PC-3 (cell line): ENCODE results near the gene PRPF4. TPM values are rescaled to one million over a fixed set of nuclear protein-coding genes. Genes with fewer than 3 reads are reported as not detected.
A peak's percentile ranks its signal among the peaks of the same experiment; 100 is the strongest.

Source experiments
- ATAC-seq: fragments of 200-7000 bp; cut with Tn5 transposase; 2 replicates; pipeline ENCODE4 v1.9.1; 2020; ENCODE audit warnings: mild to moderate bottlenecking, moderate library complexity
- BruUV-seq: library from RNA; stranded (reverse); fragments of 400-500 nt; replicated peaks from 2 replicates; lab custom pipeline; 2021; lab: Mats Ljungman, UMichigan
- CTCF ChIA-PET: fragments of 300-600 bp; sonication (Branson Sonifier 250); formaldehyde crosslinking; loops from one replicate; lab custom pipeline; 2022; ENCODE audit warnings: antibody characterized with exemption; lab: Charles Lee
- POLR2A ChIA-PET: fragments of 300-600 bp; sonication (Branson Sonifier 250); formaldehyde crosslinking; loops from one replicate; lab custom pipeline; 2022; ENCODE audit warnings: antibody characterized with exemption; ENCODE audit not compliant: unreplicated experiment; lab: Charles Lee
- DNase-seq: peaks from one replicate; pipeline ENCODE4 v3.0.0-alpha.2; 2015
- H2AFZ ChIP-seq: fragments of 300-600 bp; sonication (generic); 2 replicates; pipeline ENCODE4 v1.6.0; 2016; ENCODE audit warnings: antibody characterized with exemption, low read length
- H3F3A ChIP-seq: fragments of 300-600 bp; sonication (generic); one replicate; pipeline ENCODE4 v1.6.0; 2017; ENCODE audit warnings: antibody characterized with exemption, low read length, control low read depth, mild to moderate bottlenecking; ENCODE audit not compliant: unreplicated experiment
- H3K27ac ChIP-seq: fragments of 300-600 bp; sonication (generic); 2 replicates; pipeline ENCODE4 v1.5.1; 2016; ENCODE audit warnings: mild to moderate bottlenecking, low read length
- H3K27me3 ChIP-seq: fragments of 300-600 bp; sonication (generic); 2 replicates; pipeline ENCODE4 v1.6.1; 2016; ENCODE audit warnings: low read length, mixed read lengths
- H3K36me3 ChIP-seq: fragments of 300-600 bp; sonication (generic); 2 replicates; pipeline ENCODE4 v1.6.1; 2016; ENCODE audit warnings: low read depth, mixed run types, low read length, mixed read lengths
- H3K4me1 ChIP-seq: fragments of 300-600 bp; sonication (generic); 2 replicates; pipeline ENCODE4 v1.5.1; 2016; ENCODE audit warnings: low read length; ENCODE audit not compliant: insufficient read depth
- H3K4me2 ChIP-seq: fragments of 300-600 bp; sonication (generic); 2 replicates; pipeline ENCODE4 v1.6.0; 2016; ENCODE audit warnings: low read length
- H3K4me3 ChIP-seq: fragments of 300-600 bp; sonication (generic); 2 replicates; pipeline ENCODE4 v1.5.1; 2016; ENCODE audit warnings: mild to moderate bottlenecking, low read length, mixed read lengths
- H3K79me2 ChIP-seq: fragments of 300-600 bp; sonication (generic); 2 replicates; pipeline ENCODE4 v1.6.1; 2017; ENCODE audit warnings: low read length, mixed read lengths
- H3K9ac ChIP-seq: fragments of 300-600 bp; sonication (generic); 2 replicates; pipeline ENCODE4 v1.6.0; 2016; ENCODE audit warnings: mild to moderate bottlenecking, low read length
- H3K9me2 ChIP-seq: fragments of 300-600 bp; sonication (generic); replicated peaks from 2 replicates; pipeline ENCODE4 v1.6.1; 2016; ENCODE audit warnings: mixed run types, low read length, mixed read lengths
- H3K9me3 ChIP-seq: fragments of 300-600 bp; sonication (generic); 2 replicates; pipeline ENCODE4 v1.6.1; 2016; ENCODE audit warnings: low read length, mixed read lengths
- H4K20me1 ChIP-seq: fragments of 300-600 bp; sonication (generic); 2 replicates; pipeline ENCODE4 v1.6.1; 2016; ENCODE audit warnings: low read length, mixed read lengths
- EZH2 ChIP-seq: fragments of 300-600 bp; sonication (generic); IDR thresholded peaks from one replicate; pipeline ENCODE4 v1.6.1; 2017; ENCODE audit warnings: antibody characterized with exemption, mild to moderate bottlenecking, low read length; ENCODE audit not compliant: unreplicated experiment
- EZH2phosphoT487 ChIP-seq: fragments of 300-600 bp; sonication (generic); IDR thresholded peaks from 2 replicates; pipeline ENCODE4 v1.6.1; 2018; ENCODE audit warnings: mild to moderate bottlenecking, antibody characterized with exemption, low read length, borderline replicate concordance
- intact Hi-C: fragments of 100-400 bp; cut with micrococcal nuclease; formaldehyde crosslinking; loops from 2 replicates; pipeline ENCODE4 v1.9.0; 2023
- total RNA-seq: library from RNA; depleted of rRNA; stranded (reverse); fragments of >200 nt; gene quantifications from 2 replicates; pipeline ENCODE4 v1.2.3, GENCODE V29; 2014
- TF ChIP-seq, protein P1 (sequence below): fragments of 300-600 bp; sonication (generic); conservative IDR thresholded peaks from 2 replicates; pipeline ENCODE4 v1.5.1; 2017; ENCODE audit warnings: antibody characterized with exemption, low read depth, mild to moderate bottlenecking, low read length

PRPF4 gene
- total RNA-seq, 1 experiment from 2014 or later, result 32.1 TPM

DNA sequence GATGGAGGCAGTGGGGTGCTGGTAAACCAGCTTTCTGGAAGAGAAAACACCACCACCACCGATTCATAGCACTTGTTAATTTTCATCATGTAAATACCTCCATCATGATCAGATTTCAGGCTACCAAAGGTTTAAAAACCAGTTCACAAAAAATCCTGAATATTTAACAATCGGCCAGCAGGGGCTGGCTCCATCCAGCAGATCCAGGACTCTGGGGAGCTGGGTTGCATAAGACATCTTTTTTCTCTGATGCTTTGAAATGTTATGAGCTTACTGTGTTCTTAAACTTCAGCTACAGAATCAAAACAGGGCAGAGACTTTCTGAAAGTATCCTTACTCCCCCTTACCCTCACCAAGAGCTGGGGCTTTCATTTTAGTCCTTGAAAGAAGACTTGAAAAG lies 42.3 kb downstream of the PRPF4 start:
- no peaks in the 10 kb centered on the region for H3K36me3 ChIP-seq
- no TSS peak for BruUV-seq
- H3K27me3 ChIP-seq, result no peaks in the 10 kb centered on the region
- CTCF ChIA-PET, result no interaction called here
- no peaks in the 10 kb centered on the region for H3K4me1 ChIP-seq
- H2AFZ ChIP-seq, result no peak overlapping the region
- TF ChIP-seq EZH2phosphoT487, result no peak
- TF ChIP-seq, protein P1, sequence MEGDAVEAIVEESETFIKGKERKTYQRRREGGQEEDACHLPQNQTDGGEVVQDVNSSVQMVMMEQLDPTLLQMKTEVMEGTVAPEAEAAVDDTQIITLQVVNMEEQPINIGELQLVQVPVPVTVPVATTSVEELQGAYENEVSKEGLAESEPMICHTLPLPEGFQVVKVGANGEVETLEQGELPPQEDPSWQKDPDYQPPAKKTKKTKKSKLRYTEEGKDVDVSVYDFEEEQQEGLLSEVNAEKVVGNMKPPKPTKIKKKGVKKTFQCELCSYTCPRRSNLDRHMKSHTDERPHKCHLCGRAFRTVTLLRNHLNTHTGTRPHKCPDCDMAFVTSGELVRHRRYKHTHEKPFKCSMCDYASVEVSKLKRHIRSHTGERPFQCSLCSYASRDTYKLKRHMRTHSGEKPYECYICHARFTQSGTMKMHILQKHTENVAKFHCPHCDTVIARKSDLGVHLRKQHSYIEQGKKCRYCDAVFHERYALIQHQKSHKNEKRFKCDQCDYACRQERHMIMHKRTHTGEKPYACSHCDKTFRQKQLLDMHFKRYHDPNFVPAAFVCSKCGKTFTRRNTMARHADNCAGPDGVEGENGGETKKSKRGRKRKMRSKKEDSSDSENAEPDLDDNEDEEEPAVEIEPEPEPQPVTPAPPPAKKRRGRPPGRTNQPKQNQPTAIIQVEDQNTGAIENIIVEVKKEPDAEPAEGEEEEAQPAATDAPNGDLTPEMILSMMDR, result 0 out of 2 replicates have a peak, but pooled peaks have one; percentile 30
- no peak for TF ChIP-seq EZH2
- H3K27ac ChIP-seq, result no peak overlapping the region
- no peaks in the 10 kb centered on the region for H3F3A ChIP-seq
- H3K9me2 ChIP-seq, result no peaks in the 10 kb centered on the region
- no peak overlapping the region for H3K9ac ChIP-seq
- ATAC-seq (no peak), DNase-seq (no peak)
- intact Hi-C loops, result no loop called here
- POLR2A ChIA-PET, result no interaction called here
- H3K4me3 ChIP-seq, result no peak overlapping the region
- no peaks in the 10 kb centered on the region for H3K9me3 ChIP-seq
- H3K4me2 ChIP-seq, result no peak overlapping the region
- no peaks in the 10 kb centered on the region for H3K79me2 ChIP-seq
- no peaks in the 10 kb centered on the region for H4K20me1 ChIP-seq

DNA sequence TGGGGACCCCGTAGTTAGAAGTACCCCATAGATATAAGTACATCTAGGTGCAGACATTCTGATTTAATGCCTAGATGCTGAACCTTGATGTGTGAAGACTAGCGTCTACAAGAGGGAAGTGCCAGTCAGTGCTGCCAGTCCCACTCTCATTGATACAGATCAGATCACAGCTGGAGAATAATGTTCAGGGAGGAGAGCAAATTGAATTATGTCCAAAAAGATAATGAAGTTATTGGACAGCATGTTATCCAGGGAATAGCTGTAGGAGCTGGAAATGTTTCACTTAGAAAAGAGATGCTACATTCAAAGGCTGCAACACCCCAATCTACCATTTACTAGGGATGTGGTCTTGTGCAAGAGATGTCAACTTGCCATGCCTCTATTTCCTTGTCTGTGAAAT lies 43.6 kb downstream of the PRPF4 start:
- Histone ChIP-seq H3K79me2 (no peaks in the 10 kb centered on the region), H3F3A (no peaks in the 10 kb centered on the region), H3K9me2 (no peaks in the 10 kb centered on the region), H3K4me3 (no peak overlapping the region), H3K4me1 (no peaks in the 10 kb centered on the region), H3K27ac (no peak overlapping the region), H3K9ac (no peak overlapping the region), H3K4me2 (no peak overlapping the region), H3K36me3 (no peaks in the 10 kb centered on the region), H4K20me1 (no peaks in the 10 kb centered on the region), H2AFZ (no peak overlapping the region), H3K27me3 (no peaks in the 10 kb centered on the region), H3K9me3 (no peaks in the 10 kb centered on the region)
- no peak for ATAC-seq
- POLR2A ChIA-PET, result no interaction called here
- no peak for DNase-seq
- CTCF ChIA-PET, result no interaction called here
- no TSS peak for BruUV-seq
- no peak for TF ChIP-seq EZH2phosphoT487
- no peak for TF ChIP-seq EZH2
- TF ChIP-seq, protein P1, result no peak
- intact Hi-C loops, result no loop called here

DNA sequence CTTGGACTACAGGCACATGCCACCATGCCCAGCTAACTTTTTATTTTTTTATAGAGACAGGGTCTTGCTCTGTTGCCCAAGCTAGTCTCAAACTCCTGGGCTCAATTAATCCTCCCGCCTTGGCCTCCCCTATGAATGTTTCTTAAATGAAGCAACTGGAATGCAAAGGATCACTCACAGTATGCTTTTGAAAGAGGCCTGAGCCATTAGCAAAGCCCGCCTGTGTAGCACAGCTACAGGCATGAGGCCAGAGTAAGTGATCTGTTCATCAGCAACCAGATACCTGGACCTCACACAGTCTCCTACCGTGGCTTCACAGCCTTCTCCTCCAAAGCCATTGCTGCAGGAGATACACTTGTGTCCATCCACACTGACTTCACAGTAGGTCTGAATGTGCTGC lies 44.6 kb downstream of the PRPF4 start:
- H4K20me1 ChIP-seq, result no peaks in the 10 kb centered on the region
- H3K27ac ChIP-seq, result no peak overlapping the region
- H3K9me3 ChIP-seq, result no peaks in the 10 kb centered on the region
- no peak overlapping the region for H3K4me2 ChIP-seq
- TF ChIP-seq, protein P1, result no peak
- no peak for TF ChIP-seq EZH2
- no peak for TF ChIP-seq EZH2phosphoT487
- intact Hi-C loops, result no loop called here
- DNase-seq (no peak), ATAC-seq (no peak)
- H3K27me3 ChIP-seq, result no peaks in the 10 kb centered on the region
- no peak overlapping the region for H3K9ac ChIP-seq
- H3K4me1 ChIP-seq, result no peaks in the 10 kb centered on the region
- BruUV-seq, result no TSS peak
- CTCF ChIA-PET, result no interaction called here
- no peak overlapping the region for H2AFZ ChIP-seq
- H3F3A ChIP-seq, result no peaks in the 10 kb centered on the region
- no peaks in the 10 kb centered on the region for H3K79me2 ChIP-seq
- no peak overlapping the region for H3K4me3 ChIP-seq
- POLR2A ChIA-PET, result interaction anchor here (0.6 kb wide), 1 partner anchor 145 kb away, joined by 4 read pairs; no protein-coding TSS in a partner anchor
- H3K9me2 ChIP-seq, result no peaks in the 10 kb centered on the region
- no peaks in the 10 kb centered on the region for H3K36me3 ChIP-seq
